IMR-90 (cell line): ENCODE results near the gene MKNK2. TPM values are rescaled to one million over a fixed set of nuclear protein-coding genes. Genes with fewer than 3 reads are reported as not detected.
"Not testable (repeated sequence)": the region's sequence is repeated elsewhere in the genome, so short reads cannot be mapped to it uniquely, and the experiment has no call there.

ENCODE experiments used
- ATAC-seq: fragments of 200-7000 bp; cut with Tn5 transposase; 2 replicates; pipeline ENCODE4 v1.9.1; 2020; ENCODE audit warnings: low read depth, mild to moderate bottlenecking, moderate library complexity
- BruUV-seq: library from RNA; stranded (reverse); fragments of 400-500 nt; replicated peaks from 2 replicates; lab custom pipeline; 2021; lab: Mats Ljungman, UMichigan
- CTCF ChIA-PET: fragments of 300-600 bp; formaldehyde crosslinking; extraction: SDS; loops from one replicate; lab custom pipeline; 2021; ENCODE audit warnings: antibody characterized with exemption; lab: Yijun Ruan, JAX
- POLR2A ChIA-PET: fragments of 300-600 bp; sonication (Branson Sonifier 250); formaldehyde crosslinking; loops from one replicate; lab custom pipeline; 2022; ENCODE audit warnings: antibody characterized with exemption; ENCODE audit not compliant: unreplicated experiment; lab: Charles Lee
- DNase-seq: peaks from one replicate; pipeline ENCODE4 v3.0.0; 2013
- H2AFZ ChIP-seq: replicated peaks from 2 replicates; pipeline ENCODE3; 2013; ENCODE audit warnings: low read length, mild to moderate bottlenecking; ENCODE audit not compliant: poor library complexity
- H2AK5ac ChIP-seq: 2 replicates; pipeline ENCODE4 v1.6.1; 2013; ENCODE audit warnings: low read depth, low read length, inconsistent platforms
- H2AK9ac ChIP-seq: replicated peaks from 2 replicates; pipeline ENCODE3; 2013; ENCODE audit warnings: mild to moderate bottlenecking, low read depth, low read length, moderate library complexity; ENCODE audit not compliant: poor library complexity
- H2BK120ac ChIP-seq: 2 replicates; pipeline ENCODE4 v1.6.1; 2013; ENCODE audit warnings: low read depth, low read length, inconsistent platforms
- H2BK15ac ChIP-seq: 3 replicates; pipeline ENCODE4 v1.6.1; 2013; ENCODE audit warnings: low read depth, low read length, inconsistent platforms
- H2BK20ac ChIP-seq: 2 replicates; pipeline ENCODE4 v1.6.1; 2013; ENCODE audit warnings: low read depth, mild to moderate bottlenecking, inconsistent platforms, low read length, moderate library complexity
- H2BK5ac ChIP-seq: 2 replicates; pipeline ENCODE4 v1.6.1; 2013; ENCODE audit warnings: mild to moderate bottlenecking, low read depth, low read length, inconsistent platforms; ENCODE audit not compliant: poor library complexity, severe bottlenecking
- H3K14ac ChIP-seq: replicated peaks from 2 replicates; pipeline ENCODE4 v1.6.1; 2013; ENCODE audit warnings: low read depth, low read length, inconsistent platforms
- H3K18ac ChIP-seq: 2 replicates; pipeline ENCODE4 v1.6.1; 2013; ENCODE audit warnings: low read depth, low read length, control low read depth
- H3K23ac ChIP-seq: 2 replicates; pipeline ENCODE4 v1.6.1; 2013; ENCODE audit warnings: low read depth, low read length, inconsistent platforms
- H3K27ac ChIP-seq: 2 replicates; pipeline ENCODE4 v1.5.1; 2013; ENCODE audit warnings: mild to moderate bottlenecking, control low read depth, low read length; ENCODE audit not compliant: insufficient read depth
- H3K27me3 ChIP-seq: 2 replicates; pipeline ENCODE4 v1.6.1; 2013; ENCODE audit warnings: low read length; ENCODE audit not compliant: control insufficient read depth, insufficient read depth
- H3K36me3 ChIP-seq: 2 replicates; pipeline ENCODE4 v1.6.1; 2013; ENCODE audit warnings: low read length, mixed read lengths; ENCODE audit not compliant: control insufficient read depth, insufficient read depth
- H3K4ac ChIP-seq: 2 replicates; pipeline ENCODE4 v1.6.1; 2013; ENCODE audit warnings: low read depth, low read length, inconsistent platforms
- H3K4me1 ChIP-seq: 2 replicates; pipeline ENCODE4 v1.6.1; 2013; ENCODE audit warnings: low read length, mixed read lengths; ENCODE audit not compliant: control insufficient read depth, insufficient read depth
- H3K4me2 ChIP-seq: 2 replicates; pipeline ENCODE4 v1.6.1; 2013; ENCODE audit warnings: low read depth, mild to moderate bottlenecking, control low read depth, low read length, moderate library complexity
- H3K4me3 ChIP-seq: 2 replicates; pipeline ENCODE4 v1.5.1; 2013; ENCODE audit warnings: low read depth, mild to moderate bottlenecking, control low read depth, low read length, moderate library complexity; ENCODE audit not compliant: insufficient read depth
- H3K56ac ChIP-seq: 2 replicates; pipeline ENCODE4 v1.6.1; 2013; ENCODE audit warnings: low read length, inconsistent platforms; ENCODE audit not compliant: insufficient read depth; ENCODE audit errors: extremely low read depth
- H3K79me1 ChIP-seq, 2 experiments: 2 replicates each; pipeline ENCODE4 v1.6.1; 2013; ENCODE audit warnings: low read length in 2 of 2, inconsistent platforms in 1 of 2, low read depth in 1 of 2
- H3K9ac ChIP-seq: 2 replicates; pipeline ENCODE4 v1.6.1; 2013; ENCODE audit warnings: low read depth, low read length, control low read depth
- H3K9me1 ChIP-seq: 2 replicates; pipeline ENCODE4 v1.6.1; 2013; ENCODE audit warnings: low read length, inconsistent platforms; ENCODE audit not compliant: insufficient read depth
- H3K9me3 ChIP-seq: 2 replicates; pipeline ENCODE4 v1.6.1; 2013; ENCODE audit warnings: low read length; ENCODE audit not compliant: control insufficient read depth, insufficient read depth
- H4K20me1 ChIP-seq: 2 replicates; pipeline ENCODE4 v1.6.1; 2013; ENCODE audit warnings: low read length, inconsistent platforms; ENCODE audit not compliant: insufficient read depth
- H4K5ac ChIP-seq: 2 replicates; pipeline ENCODE4 v1.6.1; 2013; ENCODE audit warnings: mild to moderate bottlenecking, low read depth, low read length, control low read depth
- H4K8ac ChIP-seq, 2 experiments: 2 replicates each; pipeline ENCODE4 v1.6.1; 2013; ENCODE audit warnings: low read depth in 2 of 2, low read length in 2 of 2, control low read depth in 1 of 2, inconsistent platforms in 1 of 2
- H4K91ac ChIP-seq: 2 replicates; pipeline ENCODE4 v1.6.1; 2013; ENCODE audit warnings: low read depth, low read length, inconsistent platforms; ENCODE audit not compliant: insufficient read depth
- CEBPB ChIP-seq: IDR thresholded peaks from 2 replicates; pipeline ENCODE4 v1.6.1; 2012; ENCODE audit warnings: low read depth, low read length, improper control_type of control experiment
- WGBS, 2 experiments: methylation state at CpG; one replicate each; pipeline versions ENCODE4 v1.1.5 to v1.1.7; 2013; ENCODE audit warnings: missing lambda C conversion rate in 2 of 2; ENCODE audit not compliant: insufficient read length in 1 of 2; ENCODE audit errors: extremely low coverage in 2 of 2; 5-methylcytosine and 5-hydroxymethylcytosine counted together
- dilution Hi-C: fragments of 300-500 bp; cut with HindIII; formaldehyde crosslinking; loops from one replicate; pipeline ENCODE4 v1.14.3; 2018; ENCODE audit warnings: low sequenced_read_pairs; ENCODE audit not compliant: unreplicated experiment
- in situ Hi-C: fragments of 300-500 bp; cut with MboI; formaldehyde crosslinking; loops from 3 replicates; pipeline ENCODE4 v1.14.3; 2019; ENCODE audit warnings: low sequenced_read_pairs, inconsistent platforms, mixed read lengths
- intact Hi-C: fragments of 100-400 bp; cut with micrococcal nuclease; formaldehyde crosslinking; loops from 2 replicates; pipeline ENCODE4 v1.10.0; 2022
- polyA plus RNA-seq, 3 experiments: library from polyadenylated mRNA; depleted of rRNA; stranded (reverse); fragments of >200 nt; gene quantifications; 2 replicates each; pipeline ENCODE4 v1.2.3, GENCODE V29; 2012; ENCODE audit warnings: low replicate concordance in 1 of 3
- total RNA-seq: library from RNA; depleted of rRNA; stranded (reverse); fragments of >200 nt; gene quantifications from 2 replicates; pipeline ENCODE4 v1.2.3, GENCODE V29; 2012

MKNK2 gene
- total and polyA plus RNA-seq, 2 of the 4 experiments (the other 2 are of a cell fraction) = 21.9 to 31.8 TPM

GRCh38 chr19:2034729-2035589 is 16.1 kb downstream of the MKNK2 start (continued):
- no peak for TF ChIP-seq CEBPB

- H3K27me3 ChIP-seq, H2AK9ac ChIP-seq, H4K5ac ChIP-seq, H2BK5ac ChIP-seq, H2BK120ac ChIP-seq, H3K56ac ChIP-seq, H3K23ac ChIP-seq, H3K9me3 ChIP-seq, H3K4me2 ChIP-seq, dilution Hi-C loops, H3K4ac ChIP-seq, in situ Hi-C loops, intact Hi-C loops, H3K9ac ChIP-seq, H3K18ac ChIP-seq, H2AK5ac ChIP-seq, H2BK20ac ChIP-seq, H4K20me1 ChIP-seq, ATAC-seq, H3K79me1 ChIP-seq, H4K91ac ChIP-seq, H3K27ac ChIP-seq, H3K14ac ChIP-seq, H3K36me3 ChIP-seq, H2BK15ac ChIP-seq, H3K4me1 ChIP-seq, DNase-seq, H3K9me1 ChIP-seq, CTCF ChIA-PET, H4K8ac ChIP-seq, H2AFZ ChIP-seq, H3K4me3 ChIP-seq, POLR2A ChIA-PET, BruUV-seq: not testable (repeated sequence)
- 92% methylated on average over 9 of the region's 15 CpGs; no CpG with 5 or more reads in 1 of the 2 experiments for WGBS, 2 experiments
Measured at GRCh38 chr19:2034253-2034652, 16.8 kb downstream of the MKNK2 start.
